GM19025 (cell line): ENCODE results near the gene SNAI1.

Experiments
- ATAC-seq: cut with Tn5 transposase; IDR thresholded peaks from one replicate; pipeline ENCODE4 v1.9.1; 2021; ENCODE audit warnings: mild to moderate bottlenecking, low read depth, moderate library complexity; ENCODE audit not compliant: unreplicated experiment

Gene SNAI1

DNA sequence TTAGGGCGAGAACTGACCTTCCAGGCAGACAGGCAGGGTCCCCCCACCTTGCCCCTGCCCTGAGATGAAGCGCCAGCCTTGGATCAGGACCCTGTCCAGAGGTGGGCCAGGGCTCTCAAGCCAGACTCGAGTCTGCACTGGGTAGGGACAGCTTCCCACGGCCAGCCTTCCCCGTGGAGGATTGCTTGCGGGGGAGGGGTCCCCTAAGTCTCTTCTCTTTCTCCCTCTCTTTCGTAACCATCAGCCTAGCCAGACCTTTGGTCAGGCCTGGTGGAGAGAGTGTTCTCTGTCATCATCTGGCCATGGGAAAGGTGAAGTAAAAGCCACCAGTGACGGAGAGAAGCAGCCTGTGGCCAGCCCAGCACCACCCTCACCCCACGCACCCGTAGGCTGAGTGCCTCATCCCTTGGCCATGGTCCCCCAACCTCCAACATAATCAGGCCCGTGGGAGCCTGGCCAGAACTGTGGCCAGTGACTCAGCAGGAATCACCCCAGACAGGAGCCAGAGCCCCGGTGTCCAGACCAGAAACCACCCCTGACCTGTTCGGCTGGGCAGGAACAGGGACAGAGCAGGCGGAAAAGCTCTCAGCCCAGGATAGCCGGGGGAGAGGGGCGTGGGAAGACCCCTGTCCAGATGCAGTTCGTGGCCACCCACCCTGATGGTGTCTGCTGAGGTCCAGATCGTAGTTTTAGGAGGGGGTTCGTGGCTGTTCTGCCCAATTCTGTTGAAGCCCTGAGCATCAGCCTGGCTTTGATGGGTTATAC is 47.1 kb downstream of the SNAI1 start:
- ATAC-seq, result no peak

DNA sequence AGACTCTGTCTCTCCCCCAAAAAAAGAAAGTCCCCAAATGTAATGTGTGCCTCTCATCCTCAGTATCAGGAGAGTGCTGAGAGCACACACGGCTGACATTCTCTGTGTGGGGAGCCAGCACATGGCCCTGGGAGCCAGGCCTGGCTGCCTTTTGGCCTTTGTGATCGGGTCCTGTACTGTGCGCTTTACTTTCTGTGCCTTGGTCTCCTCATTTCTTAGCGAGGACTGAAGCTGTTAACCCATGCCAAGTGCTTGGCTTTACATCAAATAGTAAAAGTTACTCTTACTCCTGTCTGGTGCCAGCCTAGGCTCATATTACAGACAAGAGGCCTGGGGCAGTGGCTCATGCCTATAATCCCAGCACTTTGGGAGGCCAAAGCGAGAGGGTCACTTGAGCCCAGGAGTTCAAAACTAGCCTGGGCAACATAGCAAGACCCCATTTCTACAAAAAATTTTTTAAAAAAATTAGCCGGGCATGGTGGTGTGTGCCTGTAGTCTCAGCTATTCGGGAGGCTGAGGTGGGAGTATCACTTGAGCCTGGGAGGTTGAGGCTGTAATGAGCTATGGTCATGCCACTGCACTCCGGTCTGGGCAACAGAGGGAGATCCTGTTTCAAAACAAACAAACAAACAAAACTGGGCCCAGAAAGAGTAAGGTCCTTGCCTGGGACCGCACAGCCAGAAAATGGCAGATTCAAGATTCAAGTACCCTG is 50.3 kb downstream of the SNAI1 start:
- no peak for ATAC-seq

DNA sequence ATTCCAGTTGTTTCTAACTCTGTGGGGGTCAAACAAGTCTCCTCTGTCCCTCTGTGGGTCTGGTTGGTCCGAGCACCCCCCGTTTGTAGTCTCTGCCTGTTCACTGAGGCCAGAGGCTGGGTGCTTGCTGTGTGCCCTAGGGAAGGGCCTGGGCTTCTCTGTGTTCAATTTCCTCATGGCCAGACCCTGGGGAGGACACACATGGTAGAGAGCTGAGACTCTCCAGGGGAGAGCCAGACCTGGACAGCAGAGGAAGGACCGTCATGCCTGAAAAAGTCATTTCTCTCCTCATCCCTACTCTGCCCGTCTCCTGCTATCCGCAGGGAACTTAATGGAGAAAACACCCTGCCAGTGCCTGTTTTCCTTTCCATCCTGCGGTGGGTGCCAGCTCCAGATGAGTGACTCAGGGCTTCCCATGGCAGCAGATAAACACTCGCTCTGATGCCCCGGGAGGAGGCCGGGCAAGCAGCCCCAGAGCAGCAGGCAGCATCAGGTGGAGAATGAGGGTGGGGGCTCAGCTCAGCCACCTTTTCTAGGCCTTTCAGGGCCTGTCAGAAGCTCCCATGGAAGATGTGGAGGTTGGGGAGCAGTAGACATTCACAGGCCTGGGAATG is 51.9 kb downstream of the SNAI1 start:
- ATAC-seq, result no peak

DNA sequence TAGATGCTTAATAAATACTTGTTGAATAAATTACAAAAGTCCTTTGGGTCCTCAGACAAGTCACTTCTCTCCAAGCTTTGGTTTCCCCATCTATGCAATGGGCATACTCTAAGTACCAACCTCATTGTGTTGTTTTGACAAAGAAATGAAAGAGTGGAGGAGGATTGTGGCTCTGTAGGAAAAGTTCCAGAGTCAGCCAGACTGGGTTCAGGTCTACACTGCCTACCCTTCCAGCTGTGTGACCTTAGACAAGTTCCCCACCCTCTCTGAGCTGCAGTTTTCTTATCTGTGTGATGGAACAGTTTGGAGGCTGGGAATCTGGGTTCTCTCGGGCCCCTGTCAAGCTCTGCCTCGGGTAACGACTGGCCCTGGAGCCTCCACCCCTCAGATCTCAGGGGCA is 53.9 kb downstream of the SNAI1 start:
- no peak for ATAC-seq

DNA sequence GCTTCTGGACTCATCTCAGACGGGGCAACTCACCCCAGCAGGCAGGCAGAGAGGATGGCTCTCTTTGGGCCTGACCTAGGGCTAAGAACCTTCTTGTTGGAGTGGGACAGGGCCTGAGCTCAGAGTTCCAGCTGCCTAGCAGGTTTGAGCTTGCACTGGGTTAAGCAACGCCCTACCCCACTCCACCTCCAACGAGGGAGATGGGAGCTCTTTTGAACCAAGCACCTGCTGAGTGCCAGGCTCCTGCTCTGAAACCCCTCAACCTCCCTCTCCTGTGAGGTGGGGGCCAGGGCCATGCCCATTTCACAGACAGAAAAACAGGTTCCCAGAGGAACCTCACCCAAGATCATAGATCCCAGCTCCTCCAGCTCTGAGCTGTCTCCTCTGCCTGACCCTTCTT is 54.3 kb downstream of the SNAI1 start:
- ATAC-seq, result no peak

DNA sequence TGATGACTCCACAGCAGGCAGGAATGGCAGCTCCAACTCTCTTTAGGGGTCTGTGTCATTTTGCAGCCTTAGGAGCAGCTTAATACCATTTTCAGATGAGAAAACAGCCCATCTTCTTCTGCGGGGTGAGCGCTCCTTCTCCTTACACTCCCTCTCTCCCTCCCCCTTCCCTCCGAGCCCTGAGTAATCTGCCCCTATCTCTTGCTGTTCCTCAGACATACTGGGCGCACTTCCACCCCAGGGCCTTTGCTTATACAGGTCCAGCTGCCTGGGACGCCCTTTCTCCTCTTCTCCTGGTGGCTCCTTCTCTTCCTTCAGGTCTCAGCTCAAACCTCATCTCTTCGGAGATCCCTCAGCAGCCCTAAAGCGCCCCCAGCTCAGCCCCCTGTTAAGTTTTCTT is 54.8 kb downstream of the SNAI1 start:
- ATAC-seq, result no peak

DNA sequence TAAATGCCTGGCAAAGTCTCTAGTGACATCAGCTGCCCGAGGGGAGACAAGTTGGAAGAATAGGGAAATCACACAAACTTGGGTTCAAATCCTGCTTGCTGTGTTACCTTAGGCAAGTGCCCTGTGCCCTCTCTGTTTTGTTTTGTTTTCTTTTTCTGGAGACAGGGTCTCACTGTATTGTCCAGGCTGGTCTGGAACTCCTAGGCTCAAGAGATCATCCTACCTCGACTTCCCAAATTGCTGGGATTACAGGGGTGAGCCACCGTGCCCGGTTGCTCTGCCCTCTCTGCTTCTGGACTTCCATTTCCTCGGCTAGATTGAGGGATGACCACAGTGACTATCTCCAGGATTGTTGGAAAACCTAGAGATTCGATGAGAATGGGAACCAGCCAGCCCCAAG is 55.4 kb downstream of the SNAI1 start:
- no peak for ATAC-seq
